ENCODE measurements around the gene ECI1.

The ECI1 gene

DNA sequence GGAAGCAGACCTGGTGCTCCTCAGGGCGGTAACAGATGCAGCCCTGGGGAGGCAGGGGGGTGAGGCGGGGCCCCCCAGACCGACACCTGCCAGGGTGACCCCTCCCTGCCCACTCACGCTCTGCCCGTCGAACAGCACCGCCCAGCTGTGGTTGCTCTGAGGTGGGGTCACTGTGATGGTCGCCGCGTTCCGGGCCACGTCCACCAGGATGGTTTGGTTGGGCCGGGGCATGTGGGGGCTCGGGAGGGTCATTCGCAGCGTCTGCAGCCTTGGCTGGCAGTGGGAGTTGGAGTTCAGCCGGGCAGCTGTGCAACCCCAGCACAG is 41.4 kb downstream of the ECI1 start:
- H4K20me1 ChIP-seq (ENCODE audit: control insufficient read depth, insufficient read depth, low read depth, low read length): peaks cover 9% of the 10 kb centered on the region
- peaks cover 7% of the 10 kb centered on the region; the same call in 1 of the 2 replicates for H3F3A ChIP-seq (ENCODE audit: control insufficient read depth, insufficient read depth)
- no peak overlapping the region for H3K4me2 ChIP-seq (ENCODE audit: low read length)
- H3K27me3 ChIP-seq (ENCODE audit: control insufficient read depth, low read length): no peaks in the 10 kb centered on the region
- no peaks in the 10 kb centered on the region for H3K9me3 ChIP-seq (ENCODE audit: control insufficient read depth, insufficient read depth, low read length)
- H3K27ac ChIP-seq (ENCODE audit: low read depth, low read length): no peak overlapping the region
- H3K79me2 ChIP-seq (ENCODE audit: control insufficient read depth, low read length): peaks cover 55% of the 10 kb centered on the region
- no peak overlapping the region for H3K4me3 ChIP-seq (ENCODE audit: low read length)
- H3K36me3 ChIP-seq (ENCODE audit: control insufficient read depth, low read length): peaks cover 64% of the 10 kb centered on the region
- TF ChIP-seq, protein P1, sequence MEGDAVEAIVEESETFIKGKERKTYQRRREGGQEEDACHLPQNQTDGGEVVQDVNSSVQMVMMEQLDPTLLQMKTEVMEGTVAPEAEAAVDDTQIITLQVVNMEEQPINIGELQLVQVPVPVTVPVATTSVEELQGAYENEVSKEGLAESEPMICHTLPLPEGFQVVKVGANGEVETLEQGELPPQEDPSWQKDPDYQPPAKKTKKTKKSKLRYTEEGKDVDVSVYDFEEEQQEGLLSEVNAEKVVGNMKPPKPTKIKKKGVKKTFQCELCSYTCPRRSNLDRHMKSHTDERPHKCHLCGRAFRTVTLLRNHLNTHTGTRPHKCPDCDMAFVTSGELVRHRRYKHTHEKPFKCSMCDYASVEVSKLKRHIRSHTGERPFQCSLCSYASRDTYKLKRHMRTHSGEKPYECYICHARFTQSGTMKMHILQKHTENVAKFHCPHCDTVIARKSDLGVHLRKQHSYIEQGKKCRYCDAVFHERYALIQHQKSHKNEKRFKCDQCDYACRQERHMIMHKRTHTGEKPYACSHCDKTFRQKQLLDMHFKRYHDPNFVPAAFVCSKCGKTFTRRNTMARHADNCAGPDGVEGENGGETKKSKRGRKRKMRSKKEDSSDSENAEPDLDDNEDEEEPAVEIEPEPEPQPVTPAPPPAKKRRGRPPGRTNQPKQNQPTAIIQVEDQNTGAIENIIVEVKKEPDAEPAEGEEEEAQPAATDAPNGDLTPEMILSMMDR (IDR thresholded peaks at IDR 0.05; ENCODE audit: low read depth, low read length, poor library complexity, severe bottlenecking): no peak
- no peak for TF ChIP-seq EZH2phosphoT487 (IDR thresholded peaks at IDR 0.05; ENCODE audit: borderline replicate concordance, low read length)
- H3K4me1 ChIP-seq (ENCODE audit: control insufficient read depth, low read length): peaks cover 29% of the 10 kb centered on the region
- H3K9me2 ChIP-seq (replicated peaks; ENCODE audit: control insufficient read depth, low read length): no peaks in the 10 kb centered on the region

DNA sequence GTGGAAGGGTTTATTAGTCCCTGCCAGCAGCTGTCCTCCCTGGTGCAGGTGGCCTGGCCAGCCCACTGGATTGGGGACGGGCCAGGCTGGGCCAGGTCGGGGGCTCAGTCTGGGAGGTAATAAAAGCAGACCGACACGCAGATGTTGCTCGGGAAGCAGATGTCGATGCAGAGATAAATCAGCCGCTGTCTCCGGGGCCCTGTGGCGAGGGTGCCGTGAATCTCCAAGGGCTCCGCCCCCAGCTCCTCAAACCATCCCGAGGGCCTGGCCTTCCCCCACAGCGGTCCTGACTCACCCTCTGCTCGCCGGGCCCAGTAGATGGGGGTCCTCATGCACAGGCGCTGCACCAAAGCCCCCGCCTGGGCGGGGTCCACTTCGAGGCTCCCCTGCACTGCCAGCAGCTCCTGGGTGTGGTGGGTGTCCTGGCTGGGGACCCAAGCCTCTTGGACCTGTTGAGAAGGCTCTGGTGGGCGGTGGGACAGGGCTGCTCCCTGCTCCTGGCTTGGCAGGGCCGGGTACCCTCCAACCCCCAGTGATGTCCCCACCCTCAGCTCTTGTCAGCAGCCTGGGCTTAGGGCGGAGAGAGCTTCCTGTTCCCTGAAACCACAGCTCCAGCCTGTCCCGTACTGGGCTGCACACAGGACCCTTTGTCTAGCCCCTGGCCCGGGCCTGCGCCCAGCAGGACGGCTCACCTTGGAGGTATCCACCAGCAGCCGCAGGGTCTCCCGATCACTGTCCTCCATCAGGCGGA is 42.0 kb downstream of the ECI1 start:
- Histone ChIP-seq H4K20me1 (ENCODE audit: control insufficient read depth, insufficient read depth, low read depth, low read length) (peaks cover 9% of the 10 kb centered on the region), H3K9me3 (ENCODE audit: control insufficient read depth, insufficient read depth, low read length) (no peaks in the 10 kb centered on the region), H3K36me3 (ENCODE audit: control insufficient read depth, low read length) (peaks cover 64% of the 10 kb centered on the region), H3F3A (ENCODE audit: control insufficient read depth, insufficient read depth) (peaks cover 7% of the 10 kb centered on the region; the same call in 1 of the 2 replicates), H3K9me2 (replicated peaks; ENCODE audit: control insufficient read depth, low read length) (no peaks in the 10 kb centered on the region), H3K4me3 (ENCODE audit: low read length) (no peak overlapping the region), H3K27ac (ENCODE audit: low read depth, low read length) (no peak overlapping the region), H3K27me3 (ENCODE audit: control insufficient read depth, low read length) (no peaks in the 10 kb centered on the region), H3K4me2 (ENCODE audit: low read length) (no peak overlapping the region), H3K4me1 (ENCODE audit: control insufficient read depth, low read length) (peaks cover 34% of the 10 kb centered on the region), H3K79me2 (ENCODE audit: control insufficient read depth, low read length) (peaks cover 53% of the 10 kb centered on the region)
- TF ChIP-seq EZH2phosphoT487 (IDR thresholded peaks at IDR 0.05; ENCODE audit: borderline replicate concordance, low read length): no peak
- TF ChIP-seq, protein P1 (IDR thresholded peaks at IDR 0.05; ENCODE audit: low read depth, low read length, poor library complexity, severe bottlenecking): no peak

DNA sequence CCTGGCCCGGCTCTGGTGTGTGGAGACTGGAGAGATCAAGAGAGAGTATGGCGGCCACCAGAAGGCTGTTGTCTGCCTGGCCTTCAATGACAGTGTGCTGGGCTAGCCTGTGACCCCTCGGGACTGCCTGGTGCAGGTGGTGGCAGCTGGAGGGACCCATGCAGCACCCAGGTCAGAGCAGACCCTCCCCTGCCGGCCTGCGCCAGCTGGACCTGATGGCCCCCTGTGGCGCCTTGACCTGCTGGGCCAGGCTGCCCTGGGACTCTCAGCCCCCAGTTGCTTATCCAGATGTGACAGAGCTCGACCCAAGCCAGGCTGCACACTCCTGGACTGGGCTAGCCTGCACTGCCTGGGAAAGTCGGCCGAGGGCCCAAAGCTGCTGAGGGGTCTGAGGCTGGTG is 42.6 kb downstream of the ECI1 start:
- H4K20me1 ChIP-seq (ENCODE audit: control insufficient read depth, insufficient read depth, low read depth, low read length): peaks cover 9% of the 10 kb centered on the region
- H3K79me2 ChIP-seq (ENCODE audit: control insufficient read depth, low read length): peaks cover 46% of the 10 kb centered on the region
- no peak overlapping the region for H3K4me3 ChIP-seq (ENCODE audit: low read length)
- TF ChIP-seq, protein P1 (IDR thresholded peaks at IDR 0.05; ENCODE audit: low read depth, low read length, poor library complexity, severe bottlenecking): no peak
- H3K36me3 ChIP-seq (ENCODE audit: control insufficient read depth, low read length): peaks cover 64% of the 10 kb centered on the region
- H3K27me3 ChIP-seq (ENCODE audit: control insufficient read depth, low read length): no peaks in the 10 kb centered on the region
- H3K4me1 ChIP-seq (ENCODE audit: control insufficient read depth, low read length): peaks cover 36% of the 10 kb centered on the region
- peaks cover 7% of the 10 kb centered on the region; the same call in 1 of the 2 replicates for H3F3A ChIP-seq (ENCODE audit: control insufficient read depth, insufficient read depth)
- no peak overlapping the region for H3K4me2 ChIP-seq (ENCODE audit: low read length)
- no peaks in the 10 kb centered on the region for H3K9me3 ChIP-seq (ENCODE audit: control insufficient read depth, insufficient read depth, low read length)
- no peak overlapping the region for H3K27ac ChIP-seq (ENCODE audit: low read depth, low read length)
- H3K9me2 ChIP-seq (replicated peaks; ENCODE audit: control insufficient read depth, low read length): no peaks in the 10 kb centered on the region

Measured in DOHH2 (cell line).